ENCODE measurements around the gene KLRK1.
"Not testable (repeated sequence)": the region's sequence is repeated elsewhere in the genome, so short reads cannot be mapped to it uniquely, and the experiment has no call there.

KLRK1 gene

GRCh38 chr12:10362325-10362724 lies 27.5 kb downstream of the KLRK1 start:
- DNase-seq (ENCODE audit: extremely low read depth, low read depth), result no peak
- no peak for TF ChIP-seq CTCF (IDR thresholded peaks at IDR 0.05; ENCODE audit: low read depth, low read length, missing control alignments)
- no peak overlapping the region for H3K4me3 ChIP-seq (replicated peaks; ENCODE audit: low read depth, low read length)

GRCh38 chr12:10361622-10362021 lies 28.2 kb downstream of the KLRK1 start:
- TF ChIP-seq CTCF (IDR thresholded peaks at IDR 0.05; ENCODE audit: low read depth, low read length, missing control alignments), result no peak
- H3K4me3 ChIP-seq (replicated peaks; ENCODE audit: low read depth, low read length), result no peak overlapping the region
- DNase-seq (ENCODE audit: extremely low read depth, low read depth), result no peak

GRCh38 chr12:10361084-10361483 lies 28.8 kb downstream of the KLRK1 start:
- H3K4me3 ChIP-seq (replicated peaks; ENCODE audit: low read depth, low read length), result no peak overlapping the region
- no peak for TF ChIP-seq CTCF (IDR thresholded peaks at IDR 0.05; ENCODE audit: low read depth, low read length, missing control alignments)
- DNase-seq (ENCODE audit: extremely low read depth, low read depth), result no peak

GRCh38 chr12:10358969-10359368 lies 30.9 kb downstream of the KLRK1 start:
- no peak overlapping the region for H3K4me3 ChIP-seq (replicated peaks; ENCODE audit: low read depth, low read length)
- no peak for DNase-seq (ENCODE audit: extremely low read depth, low read depth)
- TF ChIP-seq CTCF (IDR thresholded peaks at IDR 0.05; ENCODE audit: low read depth, low read length, missing control alignments), result no peak

- no peak overlapping the region for H3K4me3 ChIP-seq (replicated peaks; ENCODE audit: low read depth, low read length)
- no peak for DNase-seq (ENCODE audit: extremely low read depth, low read depth)
- TF ChIP-seq CTCF (IDR thresholded peaks at IDR 0.05; ENCODE audit: low read depth, low read length, missing control alignments), result no peak
Measured at GRCh38 chr12:10358131-10358530, 31.7 kb downstream of the KLRK1 start.

- DNase-seq (ENCODE audit: extremely low read depth, low read depth), result no peak
- TF ChIP-seq CTCF (IDR thresholded peaks at IDR 0.05; ENCODE audit: low read depth, low read length, missing control alignments), result no peak
- no peak overlapping the region for H3K4me3 ChIP-seq (replicated peaks; ENCODE audit: low read depth, low read length)
Measured at GRCh38 chr12:10354502-10354901, 35.3 kb downstream of the KLRK1 start.

- no peak for DNase-seq (ENCODE audit: extremely low read depth, low read depth)
- no peak for TF ChIP-seq CTCF (IDR thresholded peaks at IDR 0.05; ENCODE audit: low read depth, low read length, missing control alignments)
- no peak overlapping the region for H3K4me3 ChIP-seq (replicated peaks; ENCODE audit: low read depth, low read length)
Measured at GRCh38 chr12:10354071-10354470, 35.8 kb downstream of the KLRK1 start.

GRCh38 chr12:10351457-10351856 lies 38.4 kb downstream of the KLRK1 start:
- DNase-seq (ENCODE audit: extremely low read depth, low read depth); H3K4me3 ChIP-seq (replicated peaks; ENCODE audit: low read depth, low read length): not testable (repeated sequence)
